ENCODE measurements around the gene CEPT1. TPM values are rescaled to one million over a fixed set of nuclear protein-coding genes. Genes with fewer than 3 reads are reported as not detected.

The CEPT1 gene
- total RNA-seq, 1 experiment from 2014 or later, result 33.0 TPM

DNA sequence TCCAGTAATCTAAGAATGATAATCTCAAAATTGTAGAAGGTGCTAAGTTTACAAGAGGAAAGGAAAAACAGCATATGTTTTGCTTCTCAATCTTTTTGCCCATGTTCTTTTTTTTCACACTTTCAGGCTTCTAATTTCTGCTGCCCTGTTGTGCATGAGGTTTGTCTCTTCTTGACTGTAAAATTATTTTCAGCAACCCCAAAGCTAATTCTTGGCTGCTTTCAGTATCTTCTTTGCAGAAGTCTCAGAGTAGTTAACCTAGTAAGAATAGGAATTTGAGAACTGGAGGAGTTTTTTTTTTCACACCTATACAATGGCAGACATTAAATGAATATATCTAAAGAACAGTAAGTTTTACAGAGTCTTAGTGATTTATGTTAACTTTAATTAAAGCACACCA, 34.0 kb downstream of the CEPT1 start:
- no peaks in the 10 kb centered on the region for H3K27me3 Mint-ChIP-seq (ENCODE audit: low read depth)
- peaks cover 0 to 11% (median 5%) of the 10 kb centered on the region in 3 experiments; a peak in 4 of 7 replicates for H3K36me3 Mint-ChIP-seq (ENCODE audit: insufficient read depth in 1 of 3, low read depth in 3 of 3)
- H3K9me3 Mint-ChIP-seq, result no peaks in the 10 kb centered on the region
- no peak overlapping the region for H4K8ac ChIP-seq (replicated peaks; ENCODE audit: insufficient read length, low read depth, low read length)
- H4K91ac ChIP-seq (ENCODE audit: insufficient read length, low read depth, low read length), result no peak overlapping the region
- no peaks in the 10 kb centered on the region for H3K4me1 ChIP-seq (ENCODE audit: insufficient read depth, low read length)
- no peak overlapping the region for H3K4me3 Mint-ChIP-seq
- H2BK15ac ChIP-seq (ENCODE audit: low read depth, low read length), result no peak overlapping the region
- H3K9me3 ChIP-seq (ENCODE audit: control insufficient read depth, low read depth, low read length), result no peaks in the 10 kb centered on the region
- no peak overlapping the region for H3K27ac ChIP-seq (ENCODE audit: insufficient read length, low read depth, low read length)
- H3K4me2 ChIP-seq (ENCODE audit: insufficient read depth, insufficient read length, low read length), result no peak overlapping the region
- H3K79me1 ChIP-seq (ENCODE audit: insufficient read depth, low read depth, low read length, poor library complexity, severe bottlenecking), result no peaks in the 10 kb centered on the region
- no peak overlapping the region for H3K18ac ChIP-seq (ENCODE audit: insufficient read length, low read depth, low read length)
- TF ChIP-seq, protein P1, sequence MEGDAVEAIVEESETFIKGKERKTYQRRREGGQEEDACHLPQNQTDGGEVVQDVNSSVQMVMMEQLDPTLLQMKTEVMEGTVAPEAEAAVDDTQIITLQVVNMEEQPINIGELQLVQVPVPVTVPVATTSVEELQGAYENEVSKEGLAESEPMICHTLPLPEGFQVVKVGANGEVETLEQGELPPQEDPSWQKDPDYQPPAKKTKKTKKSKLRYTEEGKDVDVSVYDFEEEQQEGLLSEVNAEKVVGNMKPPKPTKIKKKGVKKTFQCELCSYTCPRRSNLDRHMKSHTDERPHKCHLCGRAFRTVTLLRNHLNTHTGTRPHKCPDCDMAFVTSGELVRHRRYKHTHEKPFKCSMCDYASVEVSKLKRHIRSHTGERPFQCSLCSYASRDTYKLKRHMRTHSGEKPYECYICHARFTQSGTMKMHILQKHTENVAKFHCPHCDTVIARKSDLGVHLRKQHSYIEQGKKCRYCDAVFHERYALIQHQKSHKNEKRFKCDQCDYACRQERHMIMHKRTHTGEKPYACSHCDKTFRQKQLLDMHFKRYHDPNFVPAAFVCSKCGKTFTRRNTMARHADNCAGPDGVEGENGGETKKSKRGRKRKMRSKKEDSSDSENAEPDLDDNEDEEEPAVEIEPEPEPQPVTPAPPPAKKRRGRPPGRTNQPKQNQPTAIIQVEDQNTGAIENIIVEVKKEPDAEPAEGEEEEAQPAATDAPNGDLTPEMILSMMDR (conservative IDR thresholded peaks at IDR 0.05), result no peak
- H3K14ac ChIP-seq (ENCODE audit: insufficient read depth, low read length), result no peak overlapping the region
- H3K4me1 Mint-ChIP-seq, result no peaks in the 10 kb centered on the region
- DNase-seq, result no peak
- no peak overlapping the region for H2AFZ ChIP-seq (ENCODE audit: low read length)
- H2BK120ac ChIP-seq (ENCODE audit: low read depth, low read length, poor library complexity, severe bottlenecking), result no peak overlapping the region
- no peaks in the 10 kb centered on the region for H3K23me2 ChIP-seq (ENCODE audit: insufficient read length, low read depth, low read length, poor library complexity, severe bottlenecking)
- no peak overlapping the region for H3K4ac ChIP-seq (ENCODE audit: low read depth, low read length)
- no peaks in the 10 kb centered on the region for H4K20me1 ChIP-seq (ENCODE audit: control insufficient read depth, insufficient read depth, insufficient read length)
- H4K5ac ChIP-seq (ENCODE audit: insufficient read length, low read depth, low read length), result no peak overlapping the region
- no peak overlapping the region for H3K27ac Mint-ChIP-seq
- H3K23ac ChIP-seq (ENCODE audit: insufficient read length, low read depth, low read length), result no peak overlapping the region
- H2BK20ac ChIP-seq (ENCODE audit: low read depth, low read length, poor library complexity, severe bottlenecking), result no peak overlapping the region
- H3K27me3 ChIP-seq (ENCODE audit: insufficient read depth, low read length), result no peaks in the 10 kb centered on the region
- no peak overlapping the region for H3K56ac ChIP-seq (ENCODE audit: insufficient read length, low read depth, low read length)
- H3K79me2 ChIP-seq (ENCODE audit: insufficient read depth, low read length), result no peaks in the 10 kb centered on the region
- no peak overlapping the region for H2BK5ac ChIP-seq (ENCODE audit: insufficient read length, low read length)
- no peak overlapping the region for H3K9ac ChIP-seq (ENCODE audit: extremely low read depth, insufficient read length, low read length)
- no peak overlapping the region for H3T11ph ChIP-seq (ENCODE audit: low read length)
- no peak overlapping the region for H2BK12ac ChIP-seq (ENCODE audit: insufficient read length, low read depth, low read length)
- no peak overlapping the region for H2AK5ac ChIP-seq (ENCODE audit: insufficient read length, low read length)

Measured in H9 (cell line).